GM12875 (cell line): ENCODE measurements around the gene ITGA2B.

Experiments
- H3K4me3 ChIP-seq: one replicate; pipeline ENCODE4 v1.5.1; 2011; ENCODE audit warnings: low read depth, low read length, control low read depth
- CTCF ChIP-seq: IDR thresholded peaks from 2 replicates; pipeline ENCODE4 v1.5.1; 2011; ENCODE audit warnings: low read depth, mild to moderate bottlenecking, control low read depth, inconsistent platforms, low read length, moderate library complexity, borderline replicate concordance; ENCODE audit not compliant: insufficient read depth

The ITGA2B gene

GRCh38 chr17:44360144-44360533 is 29.3 kb downstream of the ITGA2B start:
- TF ChIP-seq CTCF = no peak
- H3K4me3 ChIP-seq = no peak overlapping the region

GRCh38 chr17:44359458-44360143 is 29.8 kb downstream of the ITGA2B start:
- no peak overlapping the region for H3K4me3 ChIP-seq

GRCh38 chr17:44359006-44359405 is 30.4 kb downstream of the ITGA2B start:
- no peak overlapping the region for H3K4me3 ChIP-seq
- TF ChIP-seq CTCF = no peak

More at GRCh38 chr17:44359458-44360143, 29.8 kb downstream of the ITGA2B start:
- no peak for TF ChIP-seq CTCF

GRCh38 chr17:44358066-44358465 is 31.4 kb downstream of the ITGA2B start:
- TF ChIP-seq CTCF = no peak
- no peak overlapping the region for H3K4me3 ChIP-seq

GRCh38 chr17:44356241-44356640 is 33.2 kb downstream of the ITGA2B start:
- no peak for TF ChIP-seq CTCF
- no peak overlapping the region for H3K4me3 ChIP-seq

GRCh38 chr17:44355642-44356099 is 33.8 kb downstream of the ITGA2B start:
- no peak for TF ChIP-seq CTCF
- H3K4me3 ChIP-seq = no peak overlapping the region
